Ishikawa (cell line): ENCODE data around the gene ARID5B.

ENCODE experiments used
- EGR1 ChIP-seq: IDR thresholded peaks from 2 replicates; pipeline ENCODE4 v1.6.1; 2012
- EP300 ChIP-seq: IDR thresholded peaks from 2 replicates; pipeline ENCODE4 v1.6.1; 2012; ENCODE audit warnings: borderline replicate concordance
- FOXM1 ChIP-seq: IDR thresholded peaks from 2 replicates; pipeline ENCODE4 v1.6.1; 2012; ENCODE audit warnings: low read depth, borderline replicate concordance
- RAD21 ChIP-seq: IDR thresholded peaks from 2 replicates; pipeline ENCODE4 v1.6.1; 2012; ENCODE audit warnings: low read depth
- REST ChIP-seq: IDR thresholded peaks from 2 replicates; pipeline ENCODE4 v1.6.1; 2012; ENCODE audit warnings: low read depth, mild to moderate bottlenecking
- TAF1 ChIP-seq: IDR thresholded peaks from 2 replicates; pipeline ENCODE4 v1.6.1; 2012; ENCODE audit warnings: low read depth, mild to moderate bottlenecking
- TCF12 ChIP-seq: IDR thresholded peaks from 2 replicates; pipeline ENCODE4 v1.6.1; 2012; ENCODE audit warnings: low read depth
- YY1 ChIP-seq: IDR thresholded peaks from 2 replicates; pipeline ENCODE4 v1.6.1; 2012; ENCODE audit warnings: low read depth

GRCh38 chr10:62073429-62073828, 171.9 kb downstream of the ARID5B start:
- no peak for TF ChIP-seq RAD21
- no peak for TF ChIP-seq YY1
- no peak for TF ChIP-seq EP300
- no peak for TF ChIP-seq TAF1
- no peak for TF ChIP-seq EGR1
- no peak for TF ChIP-seq REST
- no peak for TF ChIP-seq TCF12
- no peak for TF ChIP-seq FOXM1
